Tongue (tissue), 2 donors: ENCODE data around the gene LUZP2. TPM values are rescaled to one million over a fixed set of nuclear protein-coding genes. Genes with fewer than 3 reads are reported as not detected.
"Not testable (repeated sequence)": the region's sequence is repeated elsewhere in the genome, so short reads cannot be mapped to it uniquely, and the experiment has no call there.

Source experiments
- DNase-seq: peaks from one replicate; pipeline ENCODE4 v3.0.0-alpha.2; 2015
- total RNA-seq: library from RNA; depleted of rRNA; stranded (reverse); fragments of >200 nt; gene quantifications from one replicate; pipeline ENCODE4 v1.2.3, GENCODE V29; 2014

Gene LUZP2
- total RNA-seq, 1 donor from 2014 or later: 3.6 TPM

GRCh38 chr11:24820541-24820940 lies 323.7 kb downstream of the LUZP2 start:
- no peak for DNase-seq

GRCh38 chr11:24828938-24829605 lies 332.2 kb downstream of the LUZP2 start:
- no peak for DNase-seq

- no peak for DNase-seq
Measured at GRCh38 chr11:24833573-24833972, 336.7 kb downstream of the LUZP2 start.

GRCh38 chr11:24837112-24837511 lies 340.3 kb downstream of the LUZP2 start:
- DNase-seq: no peak

GRCh38 chr11:24842308-24842707 lies 345.5 kb downstream of the LUZP2 start:
- no peak for DNase-seq

GRCh38 chr11:24844406-24844805 lies 347.6 kb downstream of the LUZP2 start:
- DNase-seq: no peak

GRCh38 chr11:24848857-24849256 lies 352.0 kb downstream of the LUZP2 start:
- no peak for DNase-seq

GRCh38 chr11:24855951-24856350 lies 359.1 kb downstream of the LUZP2 start:
- no peak for DNase-seq

GRCh38 chr11:24859801-24860300 lies 363.0 kb downstream of the LUZP2 start:
- DNase-seq: peak; percentile 10

- DNase-seq: no peak
Measured at GRCh38 chr11:24861440-24861839, 364.6 kb downstream of the LUZP2 start.

- no peak for DNase-seq
Measured at GRCh38 chr11:24866743-24867142, 369.9 kb downstream of the LUZP2 start.

- DNase-seq: no peak
Measured at GRCh38 chr11:24870048-24870447, 373.2 kb downstream of the LUZP2 start.

GRCh38 chr11:24872186-24872585 lies 375.3 kb downstream of the LUZP2 start:
- peak; percentile 50 for DNase-seq

- DNase-seq: peak; percentile 11
Measured at GRCh38 chr11:24872651-24873311, 375.9 kb downstream of the LUZP2 start.

- no peak for DNase-seq
Measured at GRCh38 chr11:24880962-24881361, 384.1 kb downstream of the LUZP2 start.

- DNase-seq: no peak
Measured at GRCh38 chr11:24885580-24886173, 388.8 kb downstream of the LUZP2 start.

GRCh38 chr11:24886880-24887619 lies 390.2 kb downstream of the LUZP2 start:
- no peak for DNase-seq

GRCh38 chr11:24890426-24890825 lies 393.6 kb downstream of the LUZP2 start:
- no peak for DNase-seq

- not testable (repeated sequence) for DNase-seq
Measured at GRCh38 chr11:24891845-24892492, 395.1 kb downstream of the LUZP2 start.

GRCh38 chr11:24896118-24896835 lies 399.4 kb downstream of the LUZP2 start:
- no peak for DNase-seq

GRCh38 chr11:24900514-24900913 lies 403.7 kb downstream of the LUZP2 start:
- no peak for DNase-seq
